Neuronal stem cell (in vitro differentiated cells): Measurements from ENCODE around the gene SLC39A11.

ENCODE experiments used
- DNase-seq: peaks from one replicate; pipeline ENCODE4 v3.0.0-alpha.2; 2013; ENCODE audit warnings: low spot score
- H2AFZ ChIP-seq: one replicate; pipeline ENCODE4 v1.6.1; 2013; ENCODE audit warnings: mild to moderate bottlenecking, low read length, inconsistent platforms
- H2AK5ac ChIP-seq: 2 replicates; pipeline ENCODE4 v1.6.1; 2013; ENCODE audit warnings: low read depth, mild to moderate bottlenecking, inconsistent platforms, low read length, moderate library complexity, mixed read lengths
- H2BK120ac ChIP-seq: 2 replicates; pipeline ENCODE4 v1.6.1; 2013; ENCODE audit warnings: low read depth, mild to moderate bottlenecking, inconsistent platforms, low read length, moderate library complexity, mixed read lengths
- H2BK12ac ChIP-seq: one replicate; pipeline ENCODE4 v1.6.1; 2013; ENCODE audit warnings: low read length, inconsistent platforms
- H2BK15ac ChIP-seq: 2 replicates; pipeline ENCODE4 v1.6.1; 2013; ENCODE audit warnings: mild to moderate bottlenecking, low read length, inconsistent platforms, mixed read lengths
- H2BK5ac ChIP-seq: one replicate; pipeline ENCODE4 v1.6.1; 2013; ENCODE audit warnings: inconsistent platforms, mild to moderate bottlenecking, low read length, moderate library complexity
- H3K14ac ChIP-seq: one replicate; pipeline ENCODE4 v1.6.1; 2013; ENCODE audit warnings: low read length, inconsistent platforms
- H3K18ac ChIP-seq: 2 replicates; pipeline ENCODE4 v1.6.1; 2013; ENCODE audit warnings: low read length, inconsistent platforms
- H3K23ac ChIP-seq: 2 replicates; pipeline ENCODE4 v1.6.1; 2013; ENCODE audit warnings: low read depth, mild to moderate bottlenecking, mixed read lengths, low read length, inconsistent platforms; ENCODE audit not compliant: poor library complexity
- H3K27ac ChIP-seq: replicated peaks from 3 replicates; pipeline ENCODE4 v1.5.1; 2013; ENCODE audit warnings: low read length, inconsistent platforms
- H3K27me3 ChIP-seq, 3 experiments: 2 replicates each; pipeline ENCODE4 v1.6.1; 2013; ENCODE audit warnings: low read length in 3 of 3, mild to moderate bottlenecking in 2 of 3, inconsistent platforms in 1 of 3, low read depth in 1 of 3, mixed read lengths in 1 of 3, moderate library complexity in 1 of 3; ENCODE audit not compliant: control insufficient read depth in 3 of 3, insufficient read depth in 3 of 3
- H3K36me3 ChIP-seq, 2 donors: replicated peaks in 1 of 2; 2 replicates each; pipeline ENCODE4 v1.6.1; 2013; ENCODE audit warnings: low read length in 2 of 2; ENCODE audit not compliant: control insufficient read depth in 2 of 2, insufficient read depth in 2 of 2
- H3K4ac ChIP-seq: 2 replicates; pipeline ENCODE4 v1.6.1; 2013; ENCODE audit warnings: inconsistent platforms, mild to moderate bottlenecking, low read length, moderate library complexity
- H3K4me1 ChIP-seq, 2 donors: 1 replicate in 1 of 2; 2 replicates in 1 of 2; pipeline ENCODE4 v1.6.1; 2013; ENCODE audit warnings: low read length in 2 of 2, low read depth in 1 of 2; ENCODE audit not compliant: control insufficient read depth in 2 of 2, insufficient read depth in 1 of 2
- H3K4me2 ChIP-seq: one replicate; pipeline ENCODE4 v1.6.1; 2013; ENCODE audit warnings: mild to moderate bottlenecking, low read length, inconsistent platforms; ENCODE audit not compliant: insufficient read depth, poor library complexity, severe bottlenecking
- H3K4me3 ChIP-seq, 2 donors: 2 replicates each; pipeline ENCODE4 v1.5.1; 2013; ENCODE audit warnings: low read length in 2 of 2, mild to moderate bottlenecking in 2 of 2, inconsistent platforms in 1 of 2, moderate library complexity in 1 of 2
- H3K79me1 ChIP-seq: one replicate; pipeline ENCODE4 v1.6.1; 2013; ENCODE audit warnings: low read depth, mild to moderate bottlenecking, inconsistent platforms, low read length, moderate library complexity
- H3K9ac ChIP-seq: one replicate; pipeline ENCODE4 v1.6.1; 2013; ENCODE audit warnings: mild to moderate bottlenecking, low read depth, low read length, inconsistent platforms; ENCODE audit not compliant: poor library complexity
- H3K9me3 ChIP-seq, 2 donors: replicated peaks in 1 of 2; 2 replicates each; pipeline versions ENCODE3 to v1.6.1; 2013; ENCODE audit warnings: low read length in 2 of 2, mild to moderate bottlenecking in 2 of 2, inconsistent platforms in 1 of 2, low read depth in 1 of 2, mixed read lengths in 1 of 2, moderate library complexity in 1 of 2; ENCODE audit not compliant: control insufficient read depth in 2 of 2, insufficient read depth in 1 of 2
- H4K8ac ChIP-seq: one replicate; pipeline ENCODE4 v1.6.1; 2013; ENCODE audit warnings: low read depth, mild to moderate bottlenecking, inconsistent platforms, low read length, moderate library complexity
- H4K91ac ChIP-seq: one replicate; pipeline ENCODE4 v1.6.1; 2013; ENCODE audit warnings: low read length, low read depth, mild to moderate bottlenecking, inconsistent platforms; ENCODE audit not compliant: poor library complexity
- WGBS, 2 donors: extraction: QIAGEN DNeasy Blood & Tissue Kit; methylation state at CpG; one replicate each; pipeline ENCODE4 v1.1.7; 2013; ENCODE audit warnings: missing lambda C conversion rate in 2 of 2, mixed read lengths in 1 of 2; ENCODE audit not compliant: insufficient read length in 2 of 2, insufficient replicate concordance in 1 of 2; ENCODE audit errors: extremely low coverage in 2 of 2; 5-methylcytosine and 5-hydroxymethylcytosine counted together

SLC39A11 gene

DNA sequence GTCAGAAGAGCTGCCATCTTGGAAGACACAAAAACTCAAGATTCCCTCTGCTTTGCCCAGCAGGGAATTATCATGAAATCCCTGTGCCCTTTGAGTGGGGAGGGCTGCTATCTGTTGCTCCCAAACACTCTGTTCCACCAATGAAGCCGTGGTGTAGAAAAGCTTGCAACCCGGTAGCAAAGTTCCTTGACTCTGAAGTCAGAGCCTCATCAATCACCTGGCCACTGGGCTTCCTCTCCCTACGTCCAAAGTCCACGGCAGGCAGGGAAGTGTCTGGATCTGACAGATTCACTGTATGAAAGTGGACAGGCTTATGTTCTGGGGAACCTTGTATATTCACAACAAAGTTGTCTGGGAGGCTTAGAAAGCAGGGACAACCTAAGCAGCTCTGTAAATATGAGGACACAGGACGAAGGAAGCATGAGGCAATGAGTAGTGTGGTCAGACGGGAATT is 343.3 kb downstream of the SLC39A11 start:
- Histone ChIP-seq H3K18ac (no peak overlapping the region), H4K8ac (no peak overlapping the region), H3K27me3 (no peaks in the 10 kb centered on the region), H3K9me3 (no peaks in the 10 kb centered on the region), H3K4me2 (no peak overlapping the region), H2AK5ac (no peak overlapping the region), H3K79me1 (no peaks in the 10 kb centered on the region), H3K4me1 (no peaks in the 10 kb centered on the region), H2BK120ac (no peak overlapping the region), H3K14ac (no peak overlapping the region), H3K27ac (no peak overlapping the region), H2BK5ac (no peak overlapping the region), H2BK12ac (no peak overlapping the region), H3K23ac (no peak overlapping the region), H2AFZ (no peak overlapping the region), H3K4me3 (no peak overlapping the region), H3K36me3 (no peaks in the 10 kb centered on the region), H3K9ac (no peak overlapping the region), H4K91ac (no peak overlapping the region), H2BK15ac (no peak overlapping the region), H3K4ac (no peak overlapping the region)
- no peak for DNase-seq
- no CpG with 5 or more reads among the region's 6 CpGs for WGBS, 2 donors

- DNase-seq: no peak
- Histone ChIP-seq H3K9ac (no peak overlapping the region), H2AK5ac (no peak overlapping the region), H2BK15ac (no peak overlapping the region), H3K4ac (no peak overlapping the region), H3K79me1 (no peaks in the 10 kb centered on the region), H2AFZ (no peak overlapping the region), H3K9me3 (no peaks in the 10 kb centered on the region), H3K4me3 (no peak overlapping the region), H3K36me3 (no peaks in the 10 kb centered on the region), H4K91ac (no peak overlapping the region), H3K18ac (no peak overlapping the region), H3K14ac (no peak overlapping the region), H2BK120ac (no peak overlapping the region), H3K27ac (no peak overlapping the region), H2BK5ac (no peak overlapping the region), H3K23ac (no peak overlapping the region), H3K4me1 (peaks cover 6% of the 10 kb centered on the region in 2 donors), H4K8ac (no peak overlapping the region), H2BK12ac (no peak overlapping the region), H3K27me3 (no peaks in the 10 kb centered on the region), H3K4me2 (no peak overlapping the region)
- no CpG with 5 or more reads among the region's 5 CpGs for WGBS, 2 donors
Measured at GRCh38 chr17:72747501-72747900, 345.0 kb downstream of the SLC39A11 start.

DNA sequence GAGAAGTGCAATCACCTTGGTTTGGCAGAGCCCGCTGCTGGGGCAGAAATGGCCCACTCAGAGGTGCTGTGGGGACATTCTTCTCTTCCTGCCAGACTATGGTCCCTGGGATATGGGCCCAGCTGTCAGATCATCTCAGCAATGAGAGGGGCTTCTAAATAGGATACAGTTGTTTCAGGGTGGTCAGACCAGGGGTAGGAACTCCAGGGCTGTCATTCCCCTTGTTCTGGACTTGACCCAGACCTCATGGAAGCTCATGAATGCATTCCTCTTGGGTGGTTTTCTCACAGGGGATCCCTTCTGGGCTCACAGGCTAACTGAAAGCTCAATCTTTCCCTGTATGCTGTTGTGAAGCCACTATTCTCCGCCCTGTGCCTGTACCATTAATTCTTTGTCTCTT is 347.2 kb downstream of the SLC39A11 start:
- Histone ChIP-seq H3K4me1 (peaks cover 6% of the 10 kb centered on the region in 2 donors), H3K14ac (no peak overlapping the region), H3K36me3 (no peaks in the 10 kb centered on the region), H3K4me2 (no peak overlapping the region), H3K27ac (no peak overlapping the region), H2AFZ (no peak overlapping the region), H3K18ac (no peak overlapping the region), H2BK5ac (no peak overlapping the region), H2BK120ac (no peak overlapping the region), H4K8ac (no peak overlapping the region), H3K4ac (no peak overlapping the region), H3K9me3 (no peaks in the 10 kb centered on the region), H2BK15ac (no peak overlapping the region), H2BK12ac (no peak overlapping the region), H3K9ac (no peak overlapping the region), H3K27me3 (no peaks in the 10 kb centered on the region), H3K23ac (no peak overlapping the region), H2AK5ac (no peak overlapping the region), H3K79me1 (no peaks in the 10 kb centered on the region), H4K91ac (no peak overlapping the region), H3K4me3 (no peak overlapping the region)
- WGBS, 2 donors: no CpG with 5 or more reads among the region's 2 CpGs
- DNase-seq: no peak

GRCh38 chr17:72743037-72743467 is 349.4 kb downstream of the SLC39A11 start:
- no peak overlapping the region for H3K4me2 ChIP-seq
- no CpG with 5 or more reads among the region's 4 CpGs for WGBS, 2 donors
- no peak overlapping the region for H2BK15ac ChIP-seq
- no peak for DNase-seq
- no peaks in the 10 kb centered on the region for H3K79me1 ChIP-seq
- H3K27me3 ChIP-seq: no peaks in the 10 kb centered on the region
- H2BK5ac ChIP-seq: no peak overlapping the region
- no peak overlapping the region for H2BK12ac ChIP-seq
- no peak overlapping the region for H3K4me3 ChIP-seq
- no peak overlapping the region for H2BK120ac ChIP-seq
- H4K8ac ChIP-seq: no peak overlapping the region
- H3K23ac ChIP-seq: no peak overlapping the region
- no peaks in the 10 kb centered on the region for H3K9me3 ChIP-seq
- no peaks in the 10 kb centered on the region for H3K36me3 ChIP-seq
- peaks cover 6% of the 10 kb centered on the region in 2 donors for H3K4me1 ChIP-seq
- no peak overlapping the region for H3K14ac ChIP-seq
- no peak overlapping the region for H4K91ac ChIP-seq
- no peak overlapping the region for H3K4ac ChIP-seq
- H2AFZ ChIP-seq: peak overlapping the region; percentile 75
- H3K9ac ChIP-seq: no peak overlapping the region
- H3K18ac ChIP-seq: peak overlapping the region; percentile 76
- H3K27ac ChIP-seq: no peak overlapping the region
- no peak overlapping the region for H2AK5ac ChIP-seq
